GM19372 (cell line): Measurements from ENCODE around the gene MAMDC2.

ENCODE experiments used
- ATAC-seq: cut with Tn5 transposase; IDR thresholded peaks from one replicate; pipeline ENCODE4 v1.9.1; 2021; ENCODE audit warnings: mild to moderate bottlenecking, low read depth, moderate library complexity; ENCODE audit not compliant: unreplicated experiment

Gene MAMDC2

GRCh38 chr9:70127540-70128416, 84.1 kb downstream of the MAMDC2 start:
- ATAC-seq: no peak

- no peak for ATAC-seq
Measured at GRCh38 chr9:70130266-70130665, 86.6 kb downstream of the MAMDC2 start.

GRCh38 chr9:70131296-70131695, 87.6 kb downstream of the MAMDC2 start:
- ATAC-seq: no peak

GRCh38 chr9:70133253-70134208, 89.9 kb downstream of the MAMDC2 start:
- ATAC-seq: no peak

- ATAC-seq: no peak
Measured at GRCh38 chr9:70134360-70134759, 90.7 kb downstream of the MAMDC2 start.

GRCh38 chr9:70135176-70135575, 91.5 kb downstream of the MAMDC2 start:
- ATAC-seq: no peak

GRCh38 chr9:70136632-70137031, 93.0 kb downstream of the MAMDC2 start:
- no peak for ATAC-seq

GRCh38 chr9:70137577-70137976, 93.9 kb downstream of the MAMDC2 start:
- no peak for ATAC-seq

GRCh38 chr9:70142101-70142500, 98.5 kb downstream of the MAMDC2 start:
- ATAC-seq: no peak

GRCh38 chr9:70143394-70144130, 99.9 kb downstream of the MAMDC2 start:
- ATAC-seq: no peak

GRCh38 chr9:70144131-70144503, 100.5 kb downstream of the MAMDC2 start:
- ATAC-seq: no peak

GRCh38 chr9:70145981-70146380, 102.3 kb downstream of the MAMDC2 start:
- ATAC-seq: no peak

GRCh38 chr9:70147196-70147595, 103.5 kb downstream of the MAMDC2 start:
- ATAC-seq: no peak

- ATAC-seq: no peak
Measured at GRCh38 chr9:70147651-70148050, 104.0 kb downstream of the MAMDC2 start.

- ATAC-seq: no peak
Measured at GRCh38 chr9:70152350-70152749, 108.7 kb downstream of the MAMDC2 start.

- no peak for ATAC-seq
Measured at GRCh38 chr9:70156729-70157128, 113.1 kb downstream of the MAMDC2 start.

GRCh38 chr9:70159630-70160029, 116.0 kb downstream of the MAMDC2 start:
- no peak for ATAC-seq

- ATAC-seq: no peak
Measured at GRCh38 chr9:70160686-70161600, 117.3 kb downstream of the MAMDC2 start.

GRCh38 chr9:70165006-70165602, 121.5 kb downstream of the MAMDC2 start:
- ATAC-seq: no peak
